GM12865 (cell line): ENCODE data around the gene ABCC10.
A peak's percentile ranks its signal among the peaks of the same experiment; 100 is the strongest.
"Not testable (repeated sequence)": the region's sequence is repeated elsewhere in the genome, so short reads cannot be mapped to it uniquely, and the experiment has no call there.

Experiments used
- DNase-seq: peaks from one replicate; pipeline ENCODE4 v3.0.0; 2010; ENCODE audit warnings: low read depth
- H3K4me3 ChIP-seq: 2 replicates; pipeline ENCODE4 v1.5.1; 2011; ENCODE audit warnings: mild to moderate bottlenecking, low read depth, low read length, control low read depth
- CTCF ChIP-seq: IDR thresholded peaks from 2 replicates; pipeline ENCODE4 v1.5.1; 2011; ENCODE audit warnings: low read length, control low read depth, low read depth, inconsistent platforms; ENCODE audit not compliant: insufficient read depth; ENCODE audit errors: missing control alignments

Gene ABCC10

GRCh38 chr6:43495409-43495941 is 68.1 kb downstream of the ABCC10 start:
- no peak for TF ChIP-seq CTCF
- no peak for DNase-seq
- no peak overlapping the region for H3K4me3 ChIP-seq

DNA sequence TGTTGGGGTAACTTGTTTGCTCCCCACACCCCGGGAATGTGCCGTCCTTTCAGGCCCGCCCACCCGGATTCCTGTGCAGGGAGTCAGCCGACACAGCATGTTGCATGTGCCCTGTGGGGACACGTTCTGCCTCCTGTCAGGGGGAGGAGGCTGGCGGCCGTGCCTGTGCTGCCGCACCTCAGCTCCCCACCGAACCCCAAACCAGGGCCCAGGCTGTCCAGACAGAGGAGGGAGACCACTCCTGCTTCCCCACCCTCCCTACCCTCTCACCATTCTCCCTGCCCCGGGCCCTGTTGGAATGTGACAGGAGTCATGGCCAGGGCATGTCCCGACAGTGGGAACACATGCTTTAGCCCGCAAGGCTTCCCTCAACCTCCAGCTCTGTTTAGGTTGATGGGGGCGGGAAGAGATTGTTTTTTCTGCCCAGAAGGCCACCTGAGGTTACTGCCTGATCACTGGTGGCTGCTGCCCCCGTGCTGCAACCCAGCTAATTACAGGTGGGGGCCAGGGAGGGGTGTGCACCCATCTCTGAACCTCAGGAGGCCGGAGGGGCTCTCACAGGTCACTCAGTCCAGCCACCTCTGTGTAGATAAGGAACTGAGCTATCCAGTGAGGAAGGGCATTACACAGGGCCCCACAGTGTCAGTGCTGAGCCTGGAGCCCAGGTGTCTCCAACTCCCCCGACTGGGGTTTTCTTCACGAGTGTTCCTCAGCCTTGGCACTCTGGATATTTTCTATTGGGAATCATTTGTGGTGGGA is 69.2 kb downstream of the ABCC10 start:
- peak; percentile 45 for TF ChIP-seq CTCF
- DNase-seq: peak; percentile 35
- H3K4me3 ChIP-seq: no peak overlapping the region

DNA sequence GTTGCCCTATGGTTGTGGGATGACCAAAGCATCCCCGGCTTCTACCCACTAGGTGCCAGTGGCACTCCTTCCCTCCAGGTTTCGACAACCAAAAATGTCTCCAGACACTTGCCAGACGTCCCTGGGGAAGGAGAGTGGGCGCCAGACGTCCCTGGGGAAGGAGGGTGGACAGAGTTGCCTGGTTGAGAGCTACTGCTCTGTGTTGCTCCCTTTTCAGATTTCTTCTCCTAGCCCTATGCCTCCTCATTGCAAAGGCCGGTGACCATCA is 69.7 kb downstream of the ABCC10 start:
- H3K4me3 ChIP-seq: no peak overlapping the region
- no peak for DNase-seq
- TF ChIP-seq CTCF: no peak

GRCh38 chr6:43497689-43498088 is 70.3 kb downstream of the ABCC10 start:
- no peak overlapping the region for H3K4me3 ChIP-seq
- no peak for TF ChIP-seq CTCF
- DNase-seq: no peak

- not testable (repeated sequence) for DNase-seq, H3K4me3 ChIP-seq
Measured at GRCh38 chr6:43498291-43498690, 71.0 kb downstream of the ABCC10 start.

- DNase-seq: no peak
- TF ChIP-seq CTCF: no peak
- no peak overlapping the region for H3K4me3 ChIP-seq
Measured at GRCh38 chr6:43499028-43499815, 71.9 kb downstream of the ABCC10 start.
